Measurements from ENCODE around the gene PPIH.

GRCh38 chr1:42639116-42639515 is 19.1 kb upstream of the PPIH start:
- TF ChIP-seq POLR2A (IDR thresholded peaks at IDR 0.05; ENCODE audit: low read length) (no peak), GATA1 (IDR thresholded peaks at IDR 0.05; ENCODE audit: low read depth, low read length) (no peak)
